ENCODE results near the gene CASP1. TPM values are rescaled to one million over a fixed set of nuclear protein-coding genes. Genes with fewer than 3 reads are reported as not detected.
"Not testable (repeated sequence)": the region's sequence is repeated elsewhere in the genome, so short reads cannot be mapped to it uniquely, and the experiment has no call there.

CASP1 gene
- total RNA-seq, 3 donors from 2014 or later: 9.4 to 15.4 (median 14.6) TPM

DNA sequence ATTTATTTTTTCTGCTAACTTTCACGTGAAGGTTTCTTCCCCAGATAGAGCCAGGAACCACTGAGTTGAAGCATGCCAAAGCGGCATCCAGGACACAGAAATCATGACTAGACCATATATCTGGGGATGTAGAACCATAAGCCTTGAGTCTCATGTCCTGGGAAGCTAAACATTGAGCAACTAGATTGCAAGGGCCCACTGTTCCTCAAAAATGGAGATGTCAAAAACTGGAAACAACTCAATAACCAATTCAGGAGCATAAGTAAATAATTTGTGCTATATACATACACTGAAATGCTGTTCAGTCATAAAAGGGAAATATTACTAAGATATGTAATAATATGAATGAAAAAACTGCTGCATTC is 39.2 kb upstream of the CASP1 start:
- H3K9me3 ChIP-seq: no peaks in the 10 kb centered on the region
- no peak overlapping the region for H3K27ac ChIP-seq
- no peak for DNase-seq (ENCODE audit: low spot score in 2 of 2)
- no peaks in the 10 kb centered on the region for H3K27me3 ChIP-seq
- intact Hi-C loops (cut with DNase I; ENCODE audit: low total_unique reads): no loop called here
- no peaks in the 10 kb centered on the region for H3K36me3 ChIP-seq
- no peaks in the 10 kb centered on the region for H3K4me1 ChIP-seq
- TF ChIP-seq POLR2A (IDR thresholded peaks at IDR 0.05): no peak
- TF ChIP-seq POLR2AphosphoS5 (IDR thresholded peaks at IDR 0.05): no peak
- no peak for TF ChIP-seq CTCF (IDR thresholded peaks at IDR 0.05)
- H3K4me3 ChIP-seq: no peak overlapping the region

DNA sequence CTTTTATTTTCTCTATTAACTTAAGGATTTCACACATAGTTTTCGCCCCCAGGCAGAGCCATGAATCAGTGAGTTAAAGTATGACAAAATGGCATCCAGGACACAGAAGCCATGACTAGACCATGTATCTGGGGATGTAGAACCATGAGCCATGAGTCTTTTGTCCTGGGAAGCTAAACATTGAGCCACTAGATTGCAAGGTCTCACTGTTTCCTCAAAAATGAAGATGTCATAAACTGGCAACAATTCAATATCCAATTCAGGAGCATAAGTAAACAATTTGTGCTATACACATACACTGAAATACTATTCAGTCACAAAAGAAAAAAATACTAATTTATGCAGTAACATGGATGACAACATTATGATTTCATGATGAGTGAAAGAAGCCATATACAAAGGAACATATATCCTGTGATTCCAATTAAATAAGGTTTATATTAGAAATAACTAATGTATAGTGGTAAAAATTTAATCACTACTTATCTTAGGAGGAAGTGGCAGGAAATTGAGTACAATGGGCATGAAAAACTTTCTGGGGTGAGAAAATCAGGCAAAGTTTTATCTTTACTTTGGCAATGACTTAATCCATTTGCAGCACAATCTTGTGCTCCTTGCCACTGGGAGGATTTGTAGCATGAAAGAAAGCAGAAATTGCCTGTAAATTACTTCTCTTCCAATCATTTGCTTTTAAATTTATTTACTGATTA is 38.7 kb upstream of the CASP1 start:
- Histone ChIP-seq H3K27me3 (no peaks in the 10 kb centered on the region), H3K4me1 (no peaks in the 10 kb centered on the region), H3K9me3 (no peaks in the 10 kb centered on the region), H3K4me3 (no peak overlapping the region), H3K36me3 (no peaks in the 10 kb centered on the region), H3K27ac (no peak overlapping the region)
- DNase-seq (ENCODE audit: low spot score in 2 of 2): no peak
- TF ChIP-seq CTCF (IDR thresholded peaks at IDR 0.05) (no peak), POLR2AphosphoS5 (IDR thresholded peaks at IDR 0.05) (no peak), POLR2A (IDR thresholded peaks at IDR 0.05) (no peak)
- intact Hi-C loops (cut with DNase I; ENCODE audit: low total_unique reads): no loop called here

DNA sequence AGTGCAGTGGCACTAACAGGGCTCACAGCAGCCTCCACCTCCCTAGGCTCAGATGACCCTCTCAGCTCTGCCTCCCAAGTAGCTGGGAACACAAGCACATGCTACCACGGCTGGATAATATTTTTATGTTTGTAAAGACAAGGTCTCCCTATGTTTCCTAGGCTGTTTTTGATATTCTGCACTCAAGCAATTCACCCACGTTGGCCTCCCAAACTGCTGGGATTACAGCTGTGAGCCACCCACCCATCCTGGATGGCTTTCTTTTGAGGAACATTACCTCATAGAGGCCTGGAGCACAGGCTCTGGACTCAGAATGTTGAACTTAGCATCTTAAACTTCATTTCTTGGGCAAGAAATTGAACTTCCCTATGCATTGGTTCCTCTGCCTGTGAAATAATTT is 37.1 kb upstream of the CASP1 start:
- H3K27me3 ChIP-seq; H3K9me3 ChIP-seq; DNase-seq (ENCODE audit: low spot score in 2 of 2); H3K36me3 ChIP-seq; H3K4me3 ChIP-seq; H3K27ac ChIP-seq; intact Hi-C loops (cut with DNase I; ENCODE audit: low total_unique reads); H3K4me1 ChIP-seq: not testable (repeated sequence)

GRCh38 chr11:105071089-105071732 is 36.3 kb upstream of the CASP1 start:
- Histone ChIP-seq H3K27me3 (no peaks in the 10 kb centered on the region), H3K4me3 (peak overlapping the region in 1 of 3 donors; percentile 0), H3K27ac (no peak overlapping the region), H3K4me1 (no peaks in the 10 kb centered on the region), H3K9me3 (no peaks in the 10 kb centered on the region), H3K36me3 (no peaks in the 10 kb centered on the region)
- TF ChIP-seq CTCF (IDR thresholded peaks at IDR 0.05): no peak
- TF ChIP-seq POLR2A (IDR thresholded peaks at IDR 0.05): no peak
- TF ChIP-seq POLR2AphosphoS5 (IDR thresholded peaks at IDR 0.05): no peak
- intact Hi-C loops (cut with DNase I; ENCODE audit: low total_unique reads): no loop called here
- DNase-seq (ENCODE audit: low spot score in 2 of 2): no peak

- Histone ChIP-seq H3K27ac (no peak overlapping the region), H3K4me3 (no peak overlapping the region), H3K27me3 (no peaks in the 10 kb centered on the region), H3K9me3 (no peaks in the 10 kb centered on the region), H3K36me3 (no peaks in the 10 kb centered on the region), H3K4me1 (no peaks in the 10 kb centered on the region)
- TF ChIP-seq POLR2A (IDR thresholded peaks at IDR 0.05) (no peak), POLR2AphosphoS5 (IDR thresholded peaks at IDR 0.05) (no peak), CTCF (IDR thresholded peaks at IDR 0.05) (no peak)
- no peak for DNase-seq (ENCODE audit: low spot score in 2 of 2)
- intact Hi-C loops (cut with DNase I; ENCODE audit: low total_unique reads): no loop called here
Measured at GRCh38 chr11:105070306-105070705, 35.4 kb upstream of the CASP1 start.

- H3K27me3 ChIP-seq; H3K9me3 ChIP-seq; H3K4me3 ChIP-seq; H3K36me3 ChIP-seq; H3K4me1 ChIP-seq; DNase-seq (ENCODE audit: low spot score in 2 of 2); H3K27ac ChIP-seq; intact Hi-C loops (cut with DNase I; ENCODE audit: low total_unique reads): not testable (repeated sequence)
Measured at GRCh38 chr11:105069749-105070148, 34.8 kb upstream of the CASP1 start.

DNA sequence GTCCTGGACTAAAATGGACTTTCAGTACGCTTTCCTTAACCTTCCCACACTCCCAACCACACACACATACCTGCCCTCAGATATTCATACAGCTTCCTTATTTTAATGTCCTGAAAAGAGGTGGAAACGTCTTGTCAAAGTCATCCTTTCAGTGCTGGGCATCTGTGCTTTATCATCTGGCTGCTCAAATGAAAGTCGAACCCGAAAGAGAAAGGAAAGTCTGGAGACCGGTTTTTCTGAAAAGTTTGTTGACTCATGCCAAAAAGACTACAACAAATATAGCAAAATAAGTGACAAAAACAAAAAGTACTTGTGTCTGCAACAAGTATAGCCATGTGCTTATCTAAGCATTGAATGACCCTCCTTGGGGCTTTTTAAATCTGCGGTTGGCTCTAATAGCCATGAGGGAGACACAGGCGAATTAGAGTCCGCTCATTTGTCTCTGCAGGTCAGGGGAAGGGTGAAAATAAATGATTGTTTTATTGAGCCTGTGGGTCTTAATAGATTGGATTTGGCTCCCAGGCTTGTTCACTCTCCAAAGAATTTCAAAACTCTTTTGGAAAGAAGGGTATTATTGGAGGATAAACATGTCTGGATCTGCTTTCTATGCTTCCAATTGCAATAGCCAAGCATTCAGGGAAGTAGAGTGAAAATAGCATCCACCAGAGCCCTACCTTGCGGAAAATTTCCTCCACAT is 28.4 kb upstream of the CASP1 start:
- intact Hi-C loops (cut with DNase I; ENCODE audit: low total_unique reads); DNase-seq (ENCODE audit: low spot score in 2 of 2); H3K9me3 ChIP-seq; H3K36me3 ChIP-seq; H3K27me3 ChIP-seq; H3K4me1 ChIP-seq: not testable (repeated sequence)
- H3K27ac ChIP-seq: peak overlapping the region in 1 of 2 donors; percentile 54
- H3K4me3 ChIP-seq: peak overlapping the region in 2 of 3 donors; percentile 33 to 35

All from breast epithelium (tissue), 4 donors.